DOHH2 (cell line): Measurements from ENCODE around the gene LMBRD2.

ENCODE experiments used
- EZH2phosphoT487 ChIP-seq: fragments of 200-600 bp; sonication (generic); IDR thresholded peaks from 2 replicates; pipeline ENCODE4 v1.6.1; 2017; ENCODE audit warnings: borderline replicate concordance, mild to moderate bottlenecking, antibody characterized with exemption, low read length, moderate library complexity, mixed read lengths
- TF ChIP-seq, protein P1 (sequence below): fragments of 200-600 bp; sonication (generic); IDR thresholded peaks from one replicate; pipeline ENCODE4 v1.5.1; 2014; ENCODE audit warnings: antibody characterized with exemption, mild to moderate bottlenecking, low read depth, low read length; ENCODE audit not compliant: poor library complexity, severe bottlenecking

DNA sequence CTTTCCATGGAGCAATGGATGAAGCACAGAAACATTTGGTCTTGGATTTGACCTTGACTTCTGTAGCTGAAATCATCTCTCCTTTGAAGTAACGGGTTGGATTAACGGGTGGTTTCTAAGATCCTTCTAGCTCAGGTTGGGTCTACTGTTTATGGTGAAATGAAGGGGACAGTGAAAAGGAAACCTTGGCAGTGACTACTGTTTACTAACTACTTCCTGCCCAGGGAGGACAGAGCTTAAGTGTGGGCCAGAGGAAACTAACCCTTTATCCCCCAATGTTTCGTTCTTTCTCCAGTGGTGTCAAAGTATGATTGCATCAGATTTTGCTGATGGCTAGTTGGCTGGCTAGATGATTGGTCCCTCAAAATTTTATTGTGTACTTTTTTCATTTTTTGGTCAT lies 22.4 kb upstream of the LMBRD2 start:
- TF ChIP-seq, protein P1, sequence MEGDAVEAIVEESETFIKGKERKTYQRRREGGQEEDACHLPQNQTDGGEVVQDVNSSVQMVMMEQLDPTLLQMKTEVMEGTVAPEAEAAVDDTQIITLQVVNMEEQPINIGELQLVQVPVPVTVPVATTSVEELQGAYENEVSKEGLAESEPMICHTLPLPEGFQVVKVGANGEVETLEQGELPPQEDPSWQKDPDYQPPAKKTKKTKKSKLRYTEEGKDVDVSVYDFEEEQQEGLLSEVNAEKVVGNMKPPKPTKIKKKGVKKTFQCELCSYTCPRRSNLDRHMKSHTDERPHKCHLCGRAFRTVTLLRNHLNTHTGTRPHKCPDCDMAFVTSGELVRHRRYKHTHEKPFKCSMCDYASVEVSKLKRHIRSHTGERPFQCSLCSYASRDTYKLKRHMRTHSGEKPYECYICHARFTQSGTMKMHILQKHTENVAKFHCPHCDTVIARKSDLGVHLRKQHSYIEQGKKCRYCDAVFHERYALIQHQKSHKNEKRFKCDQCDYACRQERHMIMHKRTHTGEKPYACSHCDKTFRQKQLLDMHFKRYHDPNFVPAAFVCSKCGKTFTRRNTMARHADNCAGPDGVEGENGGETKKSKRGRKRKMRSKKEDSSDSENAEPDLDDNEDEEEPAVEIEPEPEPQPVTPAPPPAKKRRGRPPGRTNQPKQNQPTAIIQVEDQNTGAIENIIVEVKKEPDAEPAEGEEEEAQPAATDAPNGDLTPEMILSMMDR: no peak
- TF ChIP-seq EZH2phosphoT487: no peak
